ENCODE data around the gene MARCO.

Gene MARCO

DNA sequence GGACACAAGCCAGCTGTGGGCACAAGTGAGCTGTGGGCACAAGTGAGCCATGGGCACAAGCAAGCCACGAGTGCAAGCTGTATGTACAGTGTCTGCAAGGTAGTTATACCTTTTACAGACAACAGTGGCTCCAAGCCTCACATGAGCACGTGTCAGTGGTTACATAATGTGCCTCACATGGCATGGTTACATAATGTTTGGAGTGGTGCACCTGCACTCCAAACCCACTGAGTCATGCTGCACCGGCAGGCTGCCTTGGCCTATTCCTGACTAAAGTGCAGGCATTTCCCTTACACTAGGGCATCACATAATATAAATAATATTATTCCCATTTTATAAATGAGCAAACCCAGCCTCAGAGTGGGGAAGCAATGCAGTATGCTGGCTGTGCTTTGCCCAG is 62.6 kb downstream of the MARCO start:
- DNase-seq (ENCODE audit: low read depth in 1 of 2, low spot score in 1 of 2): no peak

DNA sequence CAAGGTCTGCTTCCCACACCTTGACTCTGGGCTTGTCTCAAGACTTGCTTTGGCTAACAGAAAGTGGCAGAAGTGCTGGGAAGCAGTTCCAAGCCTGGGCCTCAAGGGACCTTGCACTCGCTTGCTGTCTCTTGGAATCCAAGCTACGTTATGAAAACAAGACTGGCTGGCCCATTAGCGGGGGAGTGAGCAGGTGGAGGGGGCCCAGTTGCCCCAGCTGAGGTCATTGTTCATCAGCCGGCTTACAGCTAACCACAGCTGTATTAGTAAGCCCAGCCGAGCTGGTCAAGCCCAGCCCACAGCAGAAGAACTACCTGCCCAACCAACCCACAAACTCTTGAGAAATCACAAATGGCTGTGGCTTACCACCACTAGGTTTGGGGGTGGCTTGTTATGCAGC is 63.1 kb downstream of the MARCO start:
- DNase-seq (ENCODE audit: low read depth in 1 of 2, low spot score in 1 of 2): no peak

DNA sequence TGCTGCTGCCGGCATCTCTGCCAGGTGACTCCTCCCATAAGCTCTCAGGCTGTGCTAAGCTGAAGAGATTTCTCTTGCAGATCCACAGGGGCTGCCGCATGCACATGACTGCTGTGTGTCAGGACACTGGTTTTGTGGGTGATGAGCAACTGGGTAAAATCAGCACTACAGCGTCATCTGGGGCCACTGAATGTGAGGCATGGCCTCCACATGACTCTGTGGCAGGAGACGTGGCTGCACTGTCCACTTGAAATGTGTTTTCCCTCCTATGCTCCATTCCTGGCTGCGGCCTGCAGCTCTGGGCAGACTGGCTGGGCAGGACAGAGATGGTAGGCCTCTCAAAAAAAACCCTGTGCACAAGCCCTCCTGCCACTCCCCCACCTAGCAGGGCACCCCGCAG is 63.6 kb downstream of the MARCO start:
- no peak for DNase-seq (ENCODE audit: low read depth in 1 of 2, low spot score in 1 of 2)

DNA sequence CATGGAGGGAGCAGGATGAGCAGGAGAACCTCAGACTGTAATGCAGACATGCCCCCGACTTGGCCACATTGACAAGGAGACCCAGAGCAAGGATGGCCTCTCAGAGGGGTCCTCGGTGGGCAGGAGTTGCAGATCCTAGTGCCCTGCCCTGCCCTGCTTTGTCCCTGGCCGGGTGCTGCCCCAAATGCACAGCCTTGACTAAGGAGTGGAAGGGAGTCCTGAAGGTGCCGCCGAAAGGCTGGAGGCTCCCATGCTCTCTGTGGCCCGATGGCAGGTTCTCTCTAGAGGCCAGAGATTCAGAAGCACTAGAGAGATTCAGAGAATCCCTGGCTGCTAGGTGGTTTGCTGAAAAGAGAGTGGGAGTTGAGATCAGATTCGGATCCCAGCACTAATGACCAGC is 64.4 kb downstream of the MARCO start:
- no peak for DNase-seq (ENCODE audit: low read depth in 1 of 2, low spot score in 1 of 2)

DNA sequence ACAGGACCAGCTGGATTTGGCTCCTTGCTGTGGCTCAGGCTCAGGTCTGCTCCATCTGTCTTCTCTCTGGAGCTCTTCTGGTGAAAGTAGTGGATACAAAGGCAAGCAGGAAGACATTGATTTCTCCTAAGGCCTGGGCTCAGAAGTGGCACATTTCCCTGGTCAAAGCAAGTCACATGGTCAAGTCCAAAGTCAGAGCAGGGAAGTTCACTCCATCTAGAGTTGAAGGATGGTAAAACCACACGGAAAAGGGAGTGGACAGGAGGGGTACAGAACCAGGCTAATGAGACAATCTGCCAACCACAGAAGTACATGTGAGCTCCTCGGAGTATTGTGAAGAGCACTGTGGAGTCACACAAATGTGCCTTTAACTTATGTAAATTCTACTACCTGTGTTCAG is 66.1 kb downstream of the MARCO start:
- DNase-seq (ENCODE audit: low read depth in 1 of 2, low spot score in 1 of 2): no peak

DNA sequence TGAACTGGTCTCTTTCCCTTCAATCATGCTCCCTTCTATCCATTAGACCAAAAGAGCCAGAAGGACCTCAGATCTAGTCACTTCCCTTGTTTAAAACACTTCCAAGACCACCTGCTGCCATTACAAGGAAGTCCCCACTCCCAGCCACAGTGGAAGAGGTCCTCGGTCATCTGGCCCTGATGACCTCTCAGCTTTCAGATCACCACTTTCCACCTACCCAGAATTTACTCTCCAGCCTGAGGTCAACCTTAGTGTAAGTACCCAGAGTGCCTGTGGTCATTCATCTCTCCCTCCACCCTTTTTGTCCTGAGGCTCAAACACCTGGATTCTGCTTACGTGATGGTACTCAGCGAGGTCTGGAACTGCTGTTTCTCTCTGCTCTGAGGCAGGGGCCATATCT is 67.1 kb downstream of the MARCO start:
- no peak for DNase-seq (ENCODE audit: low read depth in 1 of 2, low spot score in 1 of 2)

DNA sequence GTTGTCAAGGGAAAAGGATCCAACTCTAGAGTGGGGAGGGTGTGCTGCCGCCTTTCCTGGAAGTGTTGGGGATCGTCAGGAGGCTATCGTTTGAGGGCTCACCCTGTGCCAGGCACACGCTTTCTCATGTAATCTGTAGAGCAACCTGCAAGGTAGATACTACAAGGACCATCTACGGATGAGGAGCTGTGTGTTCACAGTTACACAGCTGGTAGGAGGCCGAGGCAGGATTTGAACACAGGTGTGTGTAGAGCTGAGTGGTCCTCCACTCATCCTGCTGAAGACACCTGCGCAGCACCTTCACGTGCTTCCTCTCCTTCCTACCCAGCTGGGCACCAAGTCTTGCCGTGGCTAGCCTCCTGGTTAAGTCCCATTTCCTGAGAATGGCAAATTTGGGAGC is 68.3 kb downstream of the MARCO start:
- no peak for DNase-seq (ENCODE audit: low read depth in 1 of 2, low spot score in 1 of 2)

DNA sequence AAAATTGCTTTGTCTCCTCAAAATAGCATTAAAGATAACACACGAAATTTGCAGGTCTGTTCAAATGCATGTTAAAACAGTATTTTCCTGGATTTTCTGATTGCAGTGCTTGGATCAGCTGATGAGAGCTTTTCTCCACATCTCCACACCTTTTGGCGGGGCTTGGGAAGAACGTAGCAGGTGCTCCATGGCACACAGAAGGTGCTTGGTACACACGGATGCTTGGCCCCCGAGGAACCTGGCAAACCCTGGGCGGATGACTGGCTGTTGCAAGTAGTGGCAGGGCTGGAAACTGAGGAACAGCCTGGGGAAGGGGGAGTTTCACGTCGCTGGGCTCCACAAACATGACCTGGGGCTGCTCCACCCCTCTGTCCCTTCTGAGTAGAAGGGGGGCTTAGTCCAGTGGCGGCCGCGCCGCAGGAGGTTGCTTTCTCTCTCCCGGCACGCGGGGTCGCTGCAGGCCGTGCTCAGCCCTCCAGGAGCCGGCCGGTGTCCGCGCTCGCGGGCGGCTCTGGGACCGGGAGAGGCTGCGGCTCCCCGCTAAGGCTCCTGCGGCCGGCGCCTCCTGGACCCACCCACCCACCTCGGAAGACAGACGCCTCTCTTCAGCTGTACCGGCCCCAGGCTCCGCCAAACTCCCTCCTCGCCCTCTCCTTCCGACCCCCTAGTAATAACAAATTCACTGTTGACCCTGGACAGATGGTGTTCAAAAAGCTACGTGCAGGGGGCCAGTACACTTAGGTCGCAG is 69.3 kb downstream of the MARCO start:
- DNase-seq (ENCODE audit: low read depth in 1 of 2, low spot score in 1 of 2): no peak

DNA sequence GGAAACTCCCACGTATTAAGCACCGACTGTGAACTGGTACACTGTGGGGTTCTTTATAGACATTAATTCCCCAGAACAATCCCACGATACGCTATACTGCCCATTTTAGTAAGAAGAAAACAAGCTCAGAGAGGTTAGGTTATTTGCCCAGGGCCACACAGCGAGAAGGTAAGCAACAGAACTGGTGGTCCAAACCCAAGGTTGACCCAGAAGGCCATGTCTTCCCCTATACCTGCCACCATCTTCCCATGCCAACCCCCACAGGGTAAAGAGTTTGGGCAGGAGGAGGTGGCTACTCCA is 69.9 kb downstream of the MARCO start:
- DNase-seq (ENCODE audit: low read depth in 1 of 2, low spot score in 1 of 2): no peak

DNA sequence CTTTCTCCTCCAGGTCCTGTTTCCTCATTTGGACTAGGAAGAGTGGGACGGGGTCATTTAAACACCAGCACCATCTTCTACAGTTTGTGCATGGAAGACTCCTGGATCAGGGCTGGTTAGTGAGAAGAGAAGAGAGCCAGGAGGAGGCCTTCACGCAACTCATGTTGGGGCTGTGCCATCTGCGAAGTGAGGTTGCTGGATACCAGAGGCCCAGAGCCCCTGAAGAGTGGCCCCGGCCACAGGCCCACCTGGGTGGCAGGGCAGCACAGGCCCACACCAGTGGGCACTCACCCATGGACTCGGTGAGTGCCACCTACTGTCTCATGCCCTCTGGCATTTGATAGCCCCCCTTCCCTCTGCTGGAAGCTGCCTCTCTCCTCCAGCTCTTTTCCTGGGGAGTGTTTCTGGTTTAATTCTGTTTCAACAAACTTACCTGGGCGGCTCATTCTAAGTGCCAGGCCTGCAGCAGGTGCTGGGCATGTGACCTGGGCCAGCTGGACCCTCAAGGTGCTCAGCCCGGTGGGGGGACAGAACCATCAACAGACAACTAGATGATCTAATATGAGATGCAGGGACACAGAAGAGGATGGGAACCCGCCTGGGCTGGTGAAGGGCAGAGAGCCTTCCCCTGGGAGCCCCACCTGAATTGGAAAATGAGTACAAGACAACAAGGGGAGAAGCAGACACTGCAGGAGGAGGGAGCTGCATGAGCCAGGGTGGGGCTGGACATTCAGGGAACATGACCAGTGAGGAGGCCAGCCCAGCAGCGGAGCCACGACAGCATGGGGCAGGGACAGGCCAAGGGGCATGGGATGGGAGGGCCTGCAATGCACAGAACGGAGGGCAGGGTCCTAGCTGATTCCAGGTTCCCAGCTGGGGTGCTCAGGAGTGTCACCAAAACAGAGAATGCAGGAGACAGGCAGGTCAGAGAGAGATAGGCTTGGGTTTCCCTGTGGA is 70.6 kb downstream of the MARCO start:
- no peak for DNase-seq (ENCODE audit: low read depth in 1 of 2, low spot score in 1 of 2)

DNA sequence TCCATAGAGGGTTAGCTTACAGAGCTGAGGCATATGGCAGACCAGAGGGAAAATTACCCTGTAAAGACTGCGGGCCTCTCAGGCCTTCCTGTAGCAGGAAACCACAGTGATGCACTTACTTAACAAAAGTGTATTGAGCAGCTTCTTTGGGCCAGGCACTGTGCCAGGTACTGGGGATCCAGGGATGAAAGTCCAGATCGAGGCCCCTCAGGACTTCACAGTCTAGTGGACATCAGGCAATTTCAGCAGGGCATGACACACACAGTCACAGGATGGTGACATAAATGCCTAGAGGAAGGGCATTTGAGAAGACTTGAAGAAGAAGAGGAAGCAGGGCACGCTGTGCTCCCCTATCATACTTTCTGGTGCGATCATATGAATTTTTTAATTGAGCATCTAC is 71.7 kb downstream of the MARCO start:
- no peak for DNase-seq (ENCODE audit: low read depth in 1 of 2, low spot score in 1 of 2)

DNA sequence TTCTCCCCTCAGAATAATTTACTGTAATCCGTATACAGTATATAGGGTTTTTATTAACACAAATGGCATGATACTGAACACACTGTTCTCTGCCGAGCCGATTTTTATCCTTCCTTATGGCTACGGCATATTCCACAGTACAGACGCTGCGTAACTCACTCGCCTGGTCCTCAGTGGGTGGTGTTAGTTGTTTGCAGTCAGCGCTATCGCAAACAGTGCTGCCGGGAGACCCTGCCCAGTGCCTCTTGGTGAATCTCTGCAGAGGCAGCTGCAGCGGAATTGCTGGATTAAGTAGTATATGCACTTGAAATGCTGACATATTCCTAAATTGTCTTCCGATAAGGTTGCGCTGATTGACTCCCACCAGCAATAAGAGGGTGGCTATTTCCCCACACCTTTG is 73.9 kb downstream of the MARCO start:
- DNase-seq (ENCODE audit: low read depth in 1 of 2, low spot score in 1 of 2): no peak

DNA sequence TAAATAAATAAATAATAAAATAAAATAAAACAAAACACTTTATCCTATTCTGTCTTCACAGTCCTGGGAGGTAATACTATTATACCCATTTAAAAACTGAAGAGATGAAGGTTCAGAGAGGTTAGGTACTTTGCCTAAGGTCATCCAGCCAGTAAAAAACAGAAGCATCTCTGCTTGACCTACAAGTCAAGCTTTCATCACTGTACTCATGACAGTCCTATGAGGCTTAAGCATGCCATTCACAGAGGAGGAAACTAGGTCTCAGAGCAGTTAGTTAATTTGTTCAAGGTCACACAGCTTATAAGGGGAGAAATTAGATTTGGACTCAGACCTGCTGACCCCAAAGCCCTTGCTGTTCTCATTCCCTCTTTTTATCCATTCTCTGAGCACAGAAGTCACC is 77.5 kb downstream of the MARCO start:
- DNase-seq (ENCODE audit: low read depth in 1 of 2, low spot score in 1 of 2): no peak

DNA sequence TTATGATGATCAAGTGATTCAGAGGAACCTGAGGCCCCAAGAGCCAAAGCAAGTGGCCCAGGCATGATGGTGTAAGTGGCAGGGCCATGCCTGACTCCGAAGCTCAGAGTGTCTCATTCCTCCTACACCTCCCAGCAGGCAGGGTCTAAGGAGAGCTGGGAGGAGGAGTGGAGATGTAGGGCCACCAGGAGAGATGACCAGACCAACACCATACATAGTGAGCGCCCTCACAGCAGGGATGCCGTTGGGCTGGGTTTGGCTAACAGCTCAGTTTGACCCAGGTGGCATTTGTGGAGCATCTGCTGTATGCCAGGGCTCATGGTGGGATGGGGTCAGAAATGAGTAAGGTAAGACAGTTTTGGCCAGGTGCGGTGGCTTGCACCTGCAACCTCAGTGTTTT is 80.7 kb downstream of the MARCO start:
- no peak for DNase-seq (ENCODE audit: low read depth in 1 of 2, low spot score in 1 of 2)

DNA sequence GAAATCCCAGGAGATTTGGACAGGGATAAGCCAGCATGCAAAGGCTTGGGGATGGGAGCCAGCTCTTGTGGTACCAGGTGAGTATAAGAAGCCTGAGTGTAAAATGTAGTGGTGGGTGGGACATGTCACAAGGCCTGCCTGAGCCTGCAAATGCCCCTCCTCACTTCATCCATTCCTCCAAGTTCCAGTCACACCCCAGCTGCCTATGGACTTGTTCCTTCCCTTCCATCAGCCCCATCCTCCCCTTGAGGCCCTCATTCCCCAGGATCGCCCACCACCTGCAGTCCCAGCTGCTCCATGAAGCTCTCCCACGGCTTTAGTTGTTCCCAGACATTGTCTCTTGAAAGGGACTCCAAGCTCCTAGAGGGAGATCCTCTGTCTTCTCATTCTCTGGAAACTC is 81.5 kb downstream of the MARCO start:
- DNase-seq (ENCODE audit: low read depth in 1 of 2, low spot score in 1 of 2): no peak

DNA sequence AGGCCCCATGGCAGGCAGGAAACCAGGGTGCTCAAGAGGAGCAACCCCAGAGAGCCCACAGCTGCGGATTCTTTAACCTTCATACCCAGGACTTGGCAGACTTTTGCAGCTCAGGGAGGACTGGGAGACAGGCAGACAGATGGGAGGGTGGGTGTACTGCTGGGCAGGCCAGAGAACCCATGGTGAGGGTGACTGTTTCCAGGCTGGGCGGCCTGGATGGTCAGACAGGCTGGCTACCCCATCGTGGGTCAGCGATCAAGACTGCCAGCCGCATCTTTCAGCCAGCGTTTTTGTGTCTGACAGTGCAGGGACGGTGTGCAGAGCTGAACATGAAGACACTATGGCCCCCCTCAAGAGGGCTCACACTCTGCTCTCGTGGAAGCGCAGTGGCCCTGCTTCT is 82.2 kb downstream of the MARCO start:
- no peak for DNase-seq (ENCODE audit: low read depth in 1 of 2, low spot score in 1 of 2)

DNA sequence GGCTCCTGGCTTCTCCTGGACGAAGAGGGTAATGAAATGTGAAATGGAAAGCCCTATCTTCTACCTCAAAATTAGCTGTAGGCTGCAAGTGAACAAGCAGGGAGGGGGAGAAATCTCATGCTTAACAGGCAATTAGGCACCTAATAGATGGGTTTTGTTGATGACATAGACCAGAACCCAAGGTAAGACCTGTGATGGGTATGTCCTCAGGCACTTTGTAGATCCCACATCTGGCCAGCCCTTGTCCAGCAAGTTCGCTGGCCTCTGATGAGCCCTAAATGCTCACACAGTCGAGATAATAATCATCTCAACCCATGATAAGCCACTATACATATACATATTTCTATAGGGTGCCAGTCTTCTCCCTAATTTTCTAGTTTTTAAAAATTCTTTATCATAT is 82.6 kb downstream of the MARCO start:
- no peak for DNase-seq (ENCODE audit: low read depth in 1 of 2, low spot score in 1 of 2)

DNA sequence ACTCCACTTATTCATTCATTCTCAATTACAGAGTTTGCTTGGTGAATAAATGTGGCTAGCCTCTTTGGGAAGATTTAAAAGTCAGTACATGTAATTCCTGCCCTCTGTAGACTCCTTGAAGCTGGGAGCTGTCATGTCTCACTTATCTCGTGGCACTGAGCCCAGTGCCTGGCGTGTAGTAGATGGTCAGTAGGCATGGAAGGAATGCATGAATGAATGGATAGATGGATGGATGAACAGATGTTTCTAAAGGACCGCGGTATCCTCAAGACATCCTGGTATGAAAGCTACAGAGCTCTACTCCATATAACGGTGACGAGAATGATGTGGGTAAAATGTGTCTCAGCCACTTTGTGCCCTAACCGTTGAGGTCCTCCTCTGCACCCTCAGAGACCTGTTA is 83.0 kb downstream of the MARCO start:
- DNase-seq (ENCODE audit: low read depth in 1 of 2, low spot score in 1 of 2): no peak

DNA sequence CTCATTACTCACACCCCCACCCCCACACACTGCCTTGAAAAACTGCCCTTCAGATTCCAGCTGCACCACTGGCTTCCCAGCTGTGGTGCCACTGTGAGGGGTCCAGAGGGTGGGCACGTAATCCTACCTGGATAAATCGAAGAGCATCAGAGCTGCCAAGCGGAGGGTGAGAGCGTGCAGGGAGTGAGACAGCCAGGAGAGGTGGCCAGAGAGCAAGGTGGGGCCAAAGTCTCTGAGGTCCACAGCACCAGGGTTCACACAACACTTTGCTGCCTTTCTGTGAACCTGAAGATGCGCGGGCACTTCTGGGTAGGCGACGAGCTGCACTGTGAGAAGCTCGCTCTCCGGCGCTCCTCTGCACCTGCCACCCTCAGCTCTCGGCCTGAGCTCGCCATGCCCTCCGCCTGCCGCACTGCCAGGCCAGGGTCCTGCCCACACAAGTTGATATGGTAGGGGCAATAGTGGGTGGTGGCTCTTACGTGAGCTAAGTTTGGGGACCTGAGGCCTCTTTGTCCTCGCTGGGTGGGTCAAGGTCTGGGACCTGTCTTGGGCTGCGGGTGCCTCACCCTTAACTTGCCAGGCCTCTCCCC is 83.9 kb downstream of the MARCO start:
- no peak for DNase-seq (ENCODE audit: low read depth in 1 of 2, low spot score in 1 of 2)

DNA sequence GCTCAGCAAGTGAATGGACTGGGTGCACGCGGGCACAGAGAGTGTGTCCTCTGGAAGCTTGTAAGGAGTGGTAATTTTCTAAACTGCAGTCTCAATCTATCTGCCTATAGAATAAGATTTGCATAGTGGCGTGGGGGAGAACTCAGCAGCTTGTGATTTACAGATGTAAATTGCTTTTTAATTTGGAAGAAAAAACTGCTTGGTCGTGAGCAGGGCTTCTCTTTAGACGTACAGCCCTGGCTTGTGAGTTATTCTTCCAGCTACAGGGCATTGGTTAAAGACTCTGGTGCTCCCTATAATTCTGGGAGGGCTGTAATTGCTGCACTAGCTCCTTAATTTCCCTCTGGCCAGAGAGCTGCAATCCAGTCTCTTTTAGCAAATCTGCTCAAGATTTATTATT is 84.9 kb downstream of the MARCO start:
- no peak for DNase-seq (ENCODE audit: low read depth in 1 of 2, low spot score in 1 of 2)

DNA sequence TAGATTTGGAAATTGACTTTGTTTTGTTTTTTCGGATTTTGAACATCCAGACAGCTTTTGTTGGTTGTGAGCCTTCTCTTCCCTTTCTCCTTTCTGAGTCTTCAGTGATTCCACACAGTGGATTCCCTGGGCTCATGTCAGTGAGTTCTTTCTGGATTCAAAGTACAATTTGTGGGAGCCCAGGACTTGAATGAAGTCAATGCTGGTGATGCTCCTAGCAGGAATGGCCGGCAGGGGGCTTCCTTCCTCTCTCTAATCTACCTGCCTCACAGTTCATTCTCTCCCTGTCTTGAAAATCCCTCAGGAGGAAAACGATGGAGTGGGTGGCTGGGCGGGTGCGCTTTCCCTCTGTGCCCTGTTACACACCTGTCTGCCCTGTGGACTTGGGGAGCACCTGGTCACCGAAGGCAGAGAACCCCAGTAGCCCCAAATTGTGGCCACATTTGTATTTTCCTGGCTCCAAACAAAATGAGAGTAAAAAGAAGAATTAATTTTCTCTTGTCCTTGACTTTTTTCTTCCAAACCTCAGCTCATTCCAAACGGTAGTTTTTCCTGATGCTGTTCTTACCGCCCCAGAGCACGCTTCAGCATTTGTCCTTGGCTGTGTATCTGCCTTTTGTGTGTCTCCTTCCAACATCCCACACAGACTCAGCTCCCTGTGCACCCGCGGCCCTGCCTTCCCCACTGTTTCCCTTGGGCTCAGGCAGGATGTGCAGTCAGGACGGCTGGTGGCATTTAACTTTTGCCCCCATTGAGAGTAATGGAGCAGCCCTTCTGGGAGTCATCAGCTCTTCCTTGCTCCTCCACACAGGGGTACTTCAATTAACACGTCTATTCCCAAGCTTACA is 86.6 kb downstream of the MARCO start:
- DNase-seq (ENCODE audit: low read depth in 1 of 2, low spot score in 1 of 2): no peak

All from activated CD4-positive, alpha-beta T cell treated with anti-CD3 and anti-CD28 coated beads, Interleukin-2, amount 50 U/mL, for 24 hours (primary cell).